Activated CD4-positive, alpha-beta T cell treated with anti-CD3 and anti-CD28 coated beads, Interleukin-2, amount 10 ng/mL, durations not matched to agents 7 days and 5 days (primary cell): ENCODE data around the gene RIMS1. TPM values are rescaled to one million over a fixed set of nuclear protein-coding genes. Genes with fewer than 3 reads are reported as not detected.

ENCODE experiments used
- CTCF ChIA-PET: fragments of 350-600 bp; sonication (Branson Sonifier 250); formaldehyde crosslinking; loops from one replicate; lab custom pipeline; 2021; ENCODE audit warnings: antibody characterized with exemption; lab: Charles Lee
- POLR2A ChIA-PET: fragments of 350-600 bp; sonication (Branson Sonifier 250); formaldehyde crosslinking; loops from one replicate; lab custom pipeline; 2021; ENCODE audit warnings: antibody characterized with exemption; lab: Charles Lee
- DNase-seq: peaks from one replicate; pipeline ENCODE4 v3.0.0-alpha.2; 2020
- H3K27ac Mint-ChIP-seq: one replicate; pipeline ENCODE4 v1.8.0; 2021; ENCODE audit warnings: mild to moderate bottlenecking, moderate library complexity, mixed read lengths
- H3K27me3 Mint-ChIP-seq: one replicate; pipeline ENCODE4 v1.8.0; 2021; ENCODE audit warnings: mixed read lengths
- H3K36me3 Mint-ChIP-seq: one replicate; pipeline ENCODE4 v1.8.0; 2021; ENCODE audit warnings: low read depth, mixed read lengths
- H3K4me1 Mint-ChIP-seq: one replicate; pipeline ENCODE4 v1.8.0; 2021; ENCODE audit warnings: mixed read lengths
- H3K4me3 Mint-ChIP-seq: one replicate; pipeline ENCODE4 v1.8.0; 2021; ENCODE audit warnings: mild to moderate bottlenecking, moderate library complexity, mixed read lengths
- H3K9me3 Mint-ChIP-seq: one replicate; pipeline ENCODE4 v1.8.0; 2021; ENCODE audit warnings: mixed read lengths
- total RNA-seq, 2 experiments: library from RNA; stranded (reverse); gene quantifications; one replicate each; pipeline ENCODE4 v1.2.3, GENCODE V29; 2021

Gene RIMS1
- total RNA-seq, 2 experiments from 2014 or later = not detected

GRCh38 chr6:72350296-72350881 is 464.0 kb downstream of the RIMS1 start:
- no peaks in the 10 kb centered on the region for H3K4me1 Mint-ChIP-seq
- H3K9me3 Mint-ChIP-seq = no peaks in the 10 kb centered on the region
- ChIA-PET POLR2A (no interaction called here), CTCF (no interaction called here)
- no peak overlapping the region for H3K4me3 Mint-ChIP-seq
- no peaks in the 10 kb centered on the region for H3K36me3 Mint-ChIP-seq
- no peak for DNase-seq
- H3K27me3 Mint-ChIP-seq = no peaks in the 10 kb centered on the region
- H3K27ac Mint-ChIP-seq = no peak overlapping the region

GRCh38 chr6:72363844-72364740 is 477.7 kb downstream of the RIMS1 start:
- H3K27ac Mint-ChIP-seq = no peak overlapping the region
- no peaks in the 10 kb centered on the region for H3K36me3 Mint-ChIP-seq
- no peak overlapping the region for H3K4me3 Mint-ChIP-seq
- ChIA-PET CTCF (no interaction called here), POLR2A (no interaction called here)
- H3K9me3 Mint-ChIP-seq = no peaks in the 10 kb centered on the region
- H3K4me1 Mint-ChIP-seq = no peaks in the 10 kb centered on the region
- peaks cover 7% of the 10 kb centered on the region for H3K27me3 Mint-ChIP-seq
- no peak for DNase-seq

GRCh38 chr6:72365773-72366172 is 479.4 kb downstream of the RIMS1 start:
- ChIA-PET POLR2A (no interaction called here), CTCF (interaction anchor here (1.1 kb wide), 1 partner anchor 9 kb away, joined by 3 read pairs; no protein-coding TSS in a partner anchor)
- H3K27me3 Mint-ChIP-seq = peaks cover 7% of the 10 kb centered on the region
- no peaks in the 10 kb centered on the region for H3K36me3 Mint-ChIP-seq
- no peak overlapping the region for H3K4me3 Mint-ChIP-seq
- no peak overlapping the region for H3K27ac Mint-ChIP-seq
- H3K4me1 Mint-ChIP-seq = no peaks in the 10 kb centered on the region
- no peak for DNase-seq
- no peaks in the 10 kb centered on the region for H3K9me3 Mint-ChIP-seq

- Mint-ChIP-seq H3K27ac (no peak overlapping the region), H3K4me3 (no peak overlapping the region), H3K9me3 (no peaks in the 10 kb centered on the region), H3K36me3 (no peaks in the 10 kb centered on the region), H3K27me3 (peaks cover 7% of the 10 kb centered on the region), H3K4me1 (no peaks in the 10 kb centered on the region)
- CTCF ChIA-PET = no interaction called here
- DNase-seq = no peak
- POLR2A ChIA-PET = no interaction called here
These were observed 481.1 kb downstream of the RIMS1 start for GRCh38 chr6:72367439-72367838.

GRCh38 chr6:72371473-72371872 is 485.1 kb downstream of the RIMS1 start:
- Mint-ChIP-seq H3K4me1 (no peaks in the 10 kb centered on the region), H3K27me3 (peaks cover 2% of the 10 kb centered on the region), H3K9me3 (no peaks in the 10 kb centered on the region), H3K36me3 (no peaks in the 10 kb centered on the region), H3K27ac (no peak overlapping the region), H3K4me3 (no peak overlapping the region)
- no peak for DNase-seq
- ChIA-PET POLR2A (no interaction called here), CTCF (no interaction called here)

GRCh38 chr6:72374172-72374571 is 487.8 kb downstream of the RIMS1 start:
- ChIA-PET POLR2A (no interaction called here), CTCF (interaction anchor here (1.3 kb wide), 1 partner anchor 8 kb away, joined by 3 read pairs; no protein-coding TSS in a partner anchor)
- Mint-ChIP-seq H3K4me1 (no peaks in the 10 kb centered on the region), H3K36me3 (no peaks in the 10 kb centered on the region), H3K4me3 (no peak overlapping the region), H3K9me3 (no peaks in the 10 kb centered on the region), H3K27me3 (no peaks in the 10 kb centered on the region), H3K27ac (no peak overlapping the region)
- no peak for DNase-seq

GRCh38 chr6:72374857-72375256 is 488.5 kb downstream of the RIMS1 start:
- H3K9me3 Mint-ChIP-seq = no peaks in the 10 kb centered on the region
- no peak overlapping the region for H3K4me3 Mint-ChIP-seq
- H3K27ac Mint-ChIP-seq = no peak overlapping the region
- H3K4me1 Mint-ChIP-seq = no peaks in the 10 kb centered on the region
- ChIA-PET CTCF (interaction anchor here (1.3 kb wide), 1 partner anchor 9 kb away, joined by 3 read pairs; no protein-coding TSS in a partner anchor), POLR2A (no interaction called here)
- H3K36me3 Mint-ChIP-seq = no peaks in the 10 kb centered on the region
- no peak for DNase-seq
- H3K27me3 Mint-ChIP-seq = no peaks in the 10 kb centered on the region

GRCh38 chr6:72376736-72377135 is 490.4 kb downstream of the RIMS1 start:
- H3K27ac Mint-ChIP-seq = no peak overlapping the region
- no peaks in the 10 kb centered on the region for H3K4me1 Mint-ChIP-seq
- H3K36me3 Mint-ChIP-seq = no peaks in the 10 kb centered on the region
- H3K9me3 Mint-ChIP-seq = no peaks in the 10 kb centered on the region
- CTCF ChIA-PET = no interaction called here
- H3K4me3 Mint-ChIP-seq = no peak overlapping the region
- DNase-seq = no peak
- no peaks in the 10 kb centered on the region for H3K27me3 Mint-ChIP-seq
- POLR2A ChIA-PET = no interaction called here

- no peaks in the 10 kb centered on the region for H3K9me3 Mint-ChIP-seq
These were observed 494.7 kb downstream of the RIMS1 start for GRCh38 chr6:72381076-72381475.

GRCh38 chr6:72382602-72383529 is 496.5 kb downstream of the RIMS1 start:
- no peak for DNase-seq
- H3K27ac Mint-ChIP-seq = no peak overlapping the region
- peaks cover 2% of the 10 kb centered on the region for H3K27me3 Mint-ChIP-seq
- no peaks in the 10 kb centered on the region for H3K36me3 Mint-ChIP-seq
- ChIA-PET POLR2A (no interaction called here), CTCF (no interaction called here)
- H3K4me3 Mint-ChIP-seq = no peak overlapping the region
- H3K9me3 Mint-ChIP-seq = no peaks in the 10 kb centered on the region
- no peaks in the 10 kb centered on the region for H3K4me1 Mint-ChIP-seq

More at GRCh38 chr6:72381076-72381475, 494.7 kb downstream of the RIMS1 start:
- Mint-ChIP-seq H3K4me3 (no peak overlapping the region), H3K27me3 (peaks cover 2% of the 10 kb centered on the region), H3K36me3 (no peaks in the 10 kb centered on the region), H3K27ac (no peak overlapping the region), H3K4me1 (no peaks in the 10 kb centered on the region)
- ChIA-PET CTCF (no interaction called here), POLR2A (no interaction called here)
- DNase-seq = no peak

- no peak for DNase-seq
- Mint-ChIP-seq H3K36me3 (no peaks in the 10 kb centered on the region), H3K4me3 (no peak overlapping the region), H3K9me3 (no peaks in the 10 kb centered on the region), H3K4me1 (no peaks in the 10 kb centered on the region), H3K27ac (no peak overlapping the region), H3K27me3 (peaks cover 2% of the 10 kb centered on the region)
- POLR2A ChIA-PET = no interaction called here
- CTCF ChIA-PET = no interaction called here
These were observed 500.0 kb downstream of the RIMS1 start for GRCh38 chr6:72386324-72386723.

GRCh38 chr6:72389698-72390097 is 503.3 kb downstream of the RIMS1 start:
- no peak overlapping the region for H3K27ac Mint-ChIP-seq
- CTCF ChIA-PET = no interaction called here
- DNase-seq = no peak
- peaks cover 3% of the 10 kb centered on the region for H3K27me3 Mint-ChIP-seq
- POLR2A ChIA-PET = no interaction called here
- no peaks in the 10 kb centered on the region for H3K36me3 Mint-ChIP-seq
- H3K4me1 Mint-ChIP-seq = no peaks in the 10 kb centered on the region
- no peaks in the 10 kb centered on the region for H3K9me3 Mint-ChIP-seq
- H3K4me3 Mint-ChIP-seq = no peak overlapping the region
